Fibroblast of lung (primary cell): ENCODE results near the gene FDPS. TPM values are rescaled to one million over a fixed set of nuclear protein-coding genes. Genes with fewer than 3 reads are reported as not detected.

ENCODE experiments used
- DNase-seq, 2 donors: peaks; one replicate each; pipeline versions ENCODE4 v3.0.0 to v3.0.0-alpha.2; 2010; ENCODE audit warnings: low read depth in 2 of 2
- H2AFZ ChIP-seq: 2 replicates; pipeline ENCODE4 v1.5.1; 2012; ENCODE audit warnings: low read length, control low read depth, inconsistent platforms
- H3K27ac ChIP-seq: 2 replicates; pipeline ENCODE4 v1.5.1; 2011; ENCODE audit warnings: low read length, control low read depth; ENCODE audit not compliant: insufficient read depth
- H3K27me3 ChIP-seq: 2 replicates; pipeline ENCODE4 v1.5.1; 2011; ENCODE audit warnings: mild to moderate bottlenecking, low read length; ENCODE audit not compliant: control insufficient read depth, insufficient read depth
- H3K36me3 ChIP-seq: 2 replicates; pipeline ENCODE4 v1.5.1; 2011; ENCODE audit warnings: low read length; ENCODE audit not compliant: control insufficient read depth, insufficient read depth
- H3K4me1 ChIP-seq: 2 replicates; pipeline ENCODE4 v1.5.1; 2011; ENCODE audit warnings: low read length; ENCODE audit not compliant: control insufficient read depth, insufficient read depth; ENCODE audit errors: extremely low read depth
- H3K4me2 ChIP-seq: 2 replicates; pipeline ENCODE4 v1.5.1; 2011; ENCODE audit warnings: low read length, control low read depth; ENCODE audit not compliant: insufficient read depth; ENCODE audit errors: extremely low read depth
- H3K4me3 ChIP-seq, 4 experiments: fragments of 200-600 bp in 1 of 4; sonication (generic) in 1 of 4; replicated peaks in 1 of 4; 2 replicates each; pipeline ENCODE4 v1.5.1; 2011 to 2016; ENCODE audit warnings: low read length in 4 of 4, low read depth in 3 of 4, mild to moderate bottlenecking in 3 of 4, control low read depth in 2 of 4, inconsistent platforms in 1 of 4, mixed read lengths in 1 of 4; ENCODE audit not compliant: insufficient read depth in 1 of 4; ENCODE audit errors: control extremely low read depth in 1 of 4
- H3K79me2 ChIP-seq: 2 replicates; pipeline ENCODE4 v1.5.1; 2012; ENCODE audit warnings: mild to moderate bottlenecking, low read length, inconsistent platforms; ENCODE audit not compliant: control insufficient read depth, insufficient read depth
- H3K9ac ChIP-seq: 2 replicates; pipeline ENCODE4 v1.5.1; 2011; ENCODE audit warnings: mild to moderate bottlenecking, low read length, control low read depth; ENCODE audit not compliant: insufficient read depth
- H3K9me3 ChIP-seq: 2 replicates; pipeline ENCODE4 v1.5.1; 2012; ENCODE audit warnings: low read depth, low read length; ENCODE audit not compliant: control insufficient read depth, insufficient read depth
- H4K20me1 ChIP-seq: 2 replicates; pipeline ENCODE4 v1.5.1; 2011; ENCODE audit warnings: low read length; ENCODE audit not compliant: control insufficient read depth, insufficient read depth; ENCODE audit errors: extremely low read depth
- CTCF ChIP-seq, 2 donors: IDR thresholded peaks in 1 of 2; conservative IDR thresholded peaks in 1 of 2; 1 replicate in 1 of 2; 2 replicates in 1 of 2; pipeline ENCODE4 v1.5.1; 2011 to 2012; ENCODE audit warnings: low read length in 2 of 2, control low read depth in 1 of 2, inconsistent platforms in 1 of 2, low read depth in 1 of 2, mild to moderate bottlenecking in 1 of 2
- EZH2 ChIP-seq: IDR thresholded peaks from 2 replicates; pipeline ENCODE4 v1.5.1; 2012; ENCODE audit warnings: low read length, control low read depth, mild to moderate bottlenecking; ENCODE audit errors: missing control alignments
- polyA plus RNA-seq, 2 donors: library from polyadenylated mRNA; depleted of rRNA in 1 of 2; stranded (reverse) in 1 of 2; unstranded in 1 of 2; fragments of >200 nt; gene quantifications; 2 replicates each; pipeline ENCODE4 v1.2.1, GENCODE V29; 2011 to 2012; ENCODE audit warnings: missing spikeins in 1 of 2
- total RNA-seq: library from RNA; depleted of rRNA; stranded (reverse); fragments of >200 nt; gene quantifications from 2 replicates; pipeline ENCODE4 v1.2.1, GENCODE V29; 2014

Gene FDPS
- total and polyA plus RNA-seq, 2 donors (not counting 1 experiment from before 2014, with no cell fraction given) = 399 to 840 TPM

- TF ChIP-seq EZH2 = no peak
- TF ChIP-seq CTCF (conservative IDR thresholded peaks at IDR 0.05 in 1 of 2, IDR thresholded peaks at IDR 0.05 in 1 of 2; ENCODE audit: low read depth in 1 of 2, low read length in 2 of 2) = peak; percentile 28 to 29
- no peaks in the 10 kb centered on the region for H3K36me3 ChIP-seq
- H3K9ac ChIP-seq = peak within 1 kb of the TSS; percentile 49
- peaks cover 6% of the 10 kb centered on the region for H3K79me2 ChIP-seq
- H4K20me1 ChIP-seq = no peaks in the 10 kb centered on the region
- peak; percentile 85 to 96 for DNase-seq
- H3K4me1 ChIP-seq = peaks cover 9% of the 10 kb centered on the region
- peak within 1 kb of the TSS; percentile 83 for H3K4me2 ChIP-seq
- no peaks in the 10 kb centered on the region for H3K9me3 ChIP-seq
- no peaks in the 10 kb centered on the region for H3K27me3 ChIP-seq
- H2AFZ ChIP-seq = peak within 1 kb of the TSS; percentile 63
- no peak within 1 kb of the TSS for H3K27ac ChIP-seq
- peak within 1 kb of the TSS; percentile 58 to 83 (median 67) for H3K4me3 ChIP-seq
These were observed 31.4 kb upstream of the FDPS start, which contains the start of gene HCN3 for GRCh38 chr1:155277070-155277901. TSS of gene HCN3 (plus strand) at chr1:155277463. CDS start at chr1:155277591, 128 bp downstream.

- H3K27me3 ChIP-seq = no peaks in the 10 kb centered on the region
- no peak overlapping the region for H3K27ac ChIP-seq
- peak; percentile 15 to 23 for DNase-seq
- no peaks in the 10 kb centered on the region for H3K9me3 ChIP-seq
- TF ChIP-seq EZH2 = no peak
- TF ChIP-seq CTCF (conservative IDR thresholded peaks at IDR 0.05 in 1 of 2, IDR thresholded peaks at IDR 0.05 in 1 of 2; ENCODE audit: low read depth in 1 of 2, low read length in 2 of 2) = peak in 1 of 2 donors; percentile 37
- no peaks in the 10 kb centered on the region for H3K36me3 ChIP-seq
- peak overlapping the region; percentile 83 for H3K4me2 ChIP-seq
- peak overlapping the region; percentile 58 to 83 (median 67) for H3K4me3 ChIP-seq
- peaks cover 9% of the 10 kb centered on the region for H3K4me1 ChIP-seq
- no peaks in the 10 kb centered on the region for H4K20me1 ChIP-seq
- H3K9ac ChIP-seq = peak overlapping the region; percentile 49
- H3K79me2 ChIP-seq = no peaks in the 10 kb centered on the region
- H2AFZ ChIP-seq = no peak overlapping the region
These were observed 30.6 kb upstream of the FDPS start for GRCh38 chr1:155277902-155278688.

GRCh38 chr1:155278689-155279160, 29.9 kb upstream of the FDPS start:
- Histone ChIP-seq H3K9ac (no peak overlapping the region), H3K27ac (no peak overlapping the region), H2AFZ (no peak overlapping the region), H3K79me2 (no peaks in the 10 kb centered on the region), H4K20me1 (no peaks in the 10 kb centered on the region), H3K9me3 (no peaks in the 10 kb centered on the region), H3K4me3 (peak overlapping the region in 1 of 4 experiments; percentile 74), H3K27me3 (no peaks in the 10 kb centered on the region), H3K4me2 (no peak overlapping the region), H3K36me3 (no peaks in the 10 kb centered on the region), H3K4me1 (peaks cover 8% of the 10 kb centered on the region)
- DNase-seq = no peak
- TF ChIP-seq CTCF (conservative IDR thresholded peaks at IDR 0.05 in 1 of 2, IDR thresholded peaks at IDR 0.05 in 1 of 2; ENCODE audit: low read depth in 1 of 2, low read length in 2 of 2) (no peak), EZH2 (no peak)
